Measurements from ENCODE around the gene LUZP2.

The LUZP2 gene

DNA sequence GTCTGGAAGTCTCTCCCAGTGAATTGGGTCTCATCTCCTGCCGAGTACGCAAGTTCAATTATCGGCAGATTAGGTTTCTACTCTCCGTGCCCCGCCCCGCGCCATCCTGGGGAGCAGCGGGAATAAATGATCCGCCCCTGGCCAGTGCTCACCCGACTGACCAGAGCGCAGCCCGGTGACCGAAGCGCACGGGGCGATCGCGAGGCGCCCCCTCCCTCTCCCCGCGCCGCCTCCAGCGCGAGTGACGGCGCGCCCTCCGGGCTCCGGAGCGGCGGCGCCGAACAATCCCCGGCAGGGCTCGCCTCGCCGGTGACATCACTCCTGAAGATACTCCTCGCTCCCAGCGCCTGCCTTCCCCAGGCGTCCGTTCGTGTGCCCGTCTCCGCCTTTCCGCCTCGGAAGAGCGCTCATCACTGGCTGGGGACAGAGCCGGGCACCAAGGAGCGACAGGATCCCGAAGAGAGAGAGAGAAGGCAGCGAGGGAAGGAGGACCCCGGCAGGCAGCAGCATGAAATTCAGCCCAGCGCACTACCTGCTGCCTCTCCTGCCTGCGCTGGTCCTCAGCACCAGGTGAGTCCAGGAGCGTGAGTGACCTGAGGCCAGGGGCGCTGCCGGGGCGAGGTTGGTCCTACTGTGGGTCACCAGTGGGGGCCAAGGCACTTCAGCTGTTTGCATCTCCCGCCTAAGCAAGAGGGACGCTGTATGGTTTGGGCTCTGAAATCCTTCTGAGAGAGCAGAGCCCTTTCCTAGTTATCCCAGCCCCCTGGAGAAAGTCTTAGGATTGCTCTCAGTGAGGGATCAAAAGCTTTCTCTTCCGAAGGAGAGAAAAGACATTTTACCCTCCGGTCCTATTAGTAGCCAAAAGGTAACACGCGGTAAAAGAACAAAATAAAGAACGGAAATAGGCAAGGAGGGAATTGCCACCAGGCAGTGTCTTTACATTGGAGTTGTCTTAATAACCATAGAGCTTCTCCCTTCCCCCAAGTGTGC, at the start of gene LUZP2:
LUZP2 (plus strand) TSS at position 318 of the 990 bp plus-strand sequence.
- Histone ChIP-seq H3K4me3 (ENCODE audit: low read depth, low read length) (peak within 1 kb of the TSS; percentile 80), H3K27ac (ENCODE audit: low read depth, low read length) (peak within 1 kb of the TSS; percentile 41), H3K36me3 (ENCODE audit: control insufficient read depth, insufficient read depth, low read length) (no peaks in the 10 kb centered on the region), H3K9me3 (ENCODE audit: control insufficient read depth, insufficient read depth, low read length) (no peaks in the 10 kb centered on the region), H3K27me3 (ENCODE audit: control insufficient read depth, insufficient read depth, low read length) (peaks cover 39% of the 10 kb centered on the region), H3K9ac (ENCODE audit: low read depth, low read length) (peak within 1 kb of the TSS; percentile 27), H3K4me1 (ENCODE audit: control insufficient read depth, insufficient read depth, low read length) (0 out of 2 replicates have a peak, but pooled peaks cover 4% of the 10 kb centered on the region)

DNA sequence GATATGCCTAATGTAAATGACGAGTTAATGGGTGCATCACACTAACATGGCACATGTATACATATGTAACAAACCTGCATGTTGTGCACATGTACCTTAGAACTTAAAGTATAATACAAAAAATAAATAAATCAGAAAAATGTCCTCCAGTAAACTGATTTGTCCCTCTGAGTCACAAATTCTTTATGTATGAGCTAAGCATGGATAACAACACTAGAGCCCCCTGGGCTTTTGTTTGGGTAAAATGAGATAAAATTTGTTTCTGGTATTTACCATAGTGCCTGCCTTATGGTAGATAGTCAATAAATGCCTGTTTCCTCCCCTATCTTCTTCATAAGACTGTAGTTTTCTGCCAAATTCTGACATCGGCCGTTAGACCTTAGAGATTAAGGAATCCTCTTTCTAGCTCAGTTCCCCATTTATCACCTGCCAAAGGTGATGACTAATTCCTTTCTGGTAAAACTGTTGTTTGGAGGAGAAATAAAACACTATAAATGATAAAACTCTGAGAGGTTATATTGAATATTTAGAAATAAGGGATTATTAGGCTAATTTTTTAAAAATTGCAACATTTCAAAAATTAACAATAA, 43.6 kb upstream of the LUZP2 start:
- Histone ChIP-seq H3K27ac (ENCODE audit: low read depth, low read length) (no peak overlapping the region), H3K36me3 (ENCODE audit: control insufficient read depth, insufficient read depth, low read length) (no peaks in the 10 kb centered on the region), H3K4me3 (ENCODE audit: low read depth, low read length) (no peak overlapping the region), H3K9ac (ENCODE audit: low read depth, low read length) (no peak overlapping the region), H3K27me3 (ENCODE audit: control insufficient read depth, insufficient read depth, low read length) (no peaks in the 10 kb centered on the region), H3K4me1 (ENCODE audit: control insufficient read depth, insufficient read depth, low read length) (peaks cover 22% of the 10 kb centered on the region), H3K9me3 (ENCODE audit: control insufficient read depth, insufficient read depth, low read length) (no peaks in the 10 kb centered on the region)

DNA sequence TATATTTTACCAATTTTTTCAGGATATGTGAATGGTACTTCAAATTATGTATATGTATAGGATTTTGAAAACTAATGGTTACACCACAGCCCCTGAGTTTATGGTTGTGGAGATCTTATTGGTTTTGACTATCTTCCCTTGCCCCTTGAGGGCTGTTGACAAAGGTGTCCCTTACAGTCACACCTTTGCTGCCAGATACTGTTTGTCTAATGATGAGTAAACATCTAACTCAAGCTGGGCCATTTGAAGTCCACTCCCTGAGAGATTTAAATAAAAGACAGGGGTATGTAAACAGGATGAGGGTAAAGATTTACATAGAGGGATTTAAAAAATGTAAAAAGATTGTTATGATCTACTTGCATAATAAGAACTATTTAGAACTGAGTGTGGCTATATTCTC, 38.9 kb upstream of the LUZP2 start:
- H3K27ac ChIP-seq (ENCODE audit: low read depth, low read length) = no peak overlapping the region
- H3K27me3 ChIP-seq (ENCODE audit: control insufficient read depth, insufficient read depth, low read length) = no peaks in the 10 kb centered on the region
- no peaks in the 10 kb centered on the region for H3K36me3 ChIP-seq (ENCODE audit: control insufficient read depth, insufficient read depth, low read length)
- H3K4me1 ChIP-seq (ENCODE audit: control insufficient read depth, insufficient read depth, low read length) = peaks cover 4% of the 10 kb centered on the region; the same call in 1 of the 2 replicates
- no peak overlapping the region for H3K4me3 ChIP-seq (ENCODE audit: low read depth, low read length)
- H3K9me3 ChIP-seq (ENCODE audit: control insufficient read depth, insufficient read depth, low read length) = no peaks in the 10 kb centered on the region
- no peak overlapping the region for H3K9ac ChIP-seq (ENCODE audit: low read depth, low read length)

DNA sequence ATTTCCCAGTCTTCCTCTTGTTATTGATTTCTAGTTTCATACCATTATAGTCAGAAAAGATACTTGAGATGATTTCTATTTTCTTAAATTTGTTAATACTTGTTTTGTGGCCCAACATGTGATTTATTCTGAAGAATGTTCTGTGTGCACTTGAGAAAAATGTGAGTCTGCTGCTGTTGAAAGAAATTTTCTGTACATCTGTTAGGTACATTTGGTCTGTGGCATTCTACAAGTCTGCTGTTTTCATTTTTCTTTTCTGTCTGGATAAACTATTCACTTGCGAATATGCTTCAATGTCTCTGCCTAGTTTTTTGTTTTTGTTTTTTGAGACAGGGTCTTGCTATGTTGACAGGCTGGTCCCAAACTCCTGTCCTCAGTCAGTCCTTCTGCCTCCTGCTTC, 26.4 kb upstream of the LUZP2 start:
- no peaks in the 10 kb centered on the region for H3K27me3 ChIP-seq (ENCODE audit: control insufficient read depth, insufficient read depth, low read length)
- H3K36me3 ChIP-seq (ENCODE audit: control insufficient read depth, insufficient read depth, low read length) = no peaks in the 10 kb centered on the region
- H3K27ac ChIP-seq (ENCODE audit: low read depth, low read length) = no peak overlapping the region
- H3K9ac ChIP-seq (ENCODE audit: low read depth, low read length) = no peak overlapping the region
- H3K4me1 ChIP-seq (ENCODE audit: control insufficient read depth, insufficient read depth, low read length) = no peaks in the 10 kb centered on the region
- H3K9me3 ChIP-seq (ENCODE audit: control insufficient read depth, insufficient read depth, low read length) = no peaks in the 10 kb centered on the region; the same call in 1 of the 2 replicates
- no peak overlapping the region for H3K4me3 ChIP-seq (ENCODE audit: low read depth, low read length)

DNA sequence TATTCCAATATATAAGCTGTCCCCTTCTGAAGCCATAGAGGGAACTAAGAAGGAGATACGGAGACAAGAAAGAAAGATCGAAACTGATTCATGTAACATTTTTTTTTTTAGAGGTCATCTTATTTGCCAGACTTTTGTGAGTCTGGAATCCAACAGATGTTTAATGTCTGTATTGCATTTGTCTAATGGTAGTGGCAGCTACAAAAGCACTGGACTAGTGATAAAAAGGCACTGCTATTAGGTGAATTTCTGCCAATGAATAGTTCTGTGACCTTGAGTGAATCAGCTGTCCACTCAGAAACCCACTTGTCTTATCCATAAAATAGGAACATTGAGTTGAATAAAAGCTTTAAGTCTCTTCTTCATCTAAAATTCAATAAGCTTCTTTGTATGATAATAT, 25.8 kb upstream of the LUZP2 start:
- Histone ChIP-seq H3K9me3 (ENCODE audit: control insufficient read depth, insufficient read depth, low read length) (peaks cover 6% of the 10 kb centered on the region), H3K36me3 (ENCODE audit: control insufficient read depth, insufficient read depth, low read length) (no peaks in the 10 kb centered on the region), H3K4me1 (ENCODE audit: control insufficient read depth, insufficient read depth, low read length) (no peaks in the 10 kb centered on the region), H3K9ac (ENCODE audit: low read depth, low read length) (no peak overlapping the region), H3K27me3 (ENCODE audit: control insufficient read depth, insufficient read depth, low read length) (no peaks in the 10 kb centered on the region), H3K4me3 (ENCODE audit: low read depth, low read length) (no peak overlapping the region), H3K27ac (ENCODE audit: low read depth, low read length) (no peak overlapping the region)

DNA sequence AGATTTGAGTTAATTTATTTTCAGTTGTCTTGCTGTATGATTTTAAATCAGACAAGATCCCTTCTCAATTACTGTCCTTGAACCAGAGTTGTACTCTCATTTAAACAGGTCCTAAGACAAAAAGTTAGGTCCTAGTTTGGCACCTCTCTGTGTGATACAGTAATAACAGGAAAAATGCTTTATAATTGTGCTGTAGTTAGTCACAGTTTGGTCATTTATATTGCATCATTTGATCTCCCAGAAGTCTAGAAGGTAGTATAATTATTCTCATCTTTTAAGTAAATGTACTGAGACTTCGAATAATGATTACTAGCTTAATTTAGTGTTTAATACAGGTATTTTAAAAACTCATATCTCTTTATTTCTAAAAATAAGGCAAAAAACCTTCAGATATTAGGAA, 18.1 kb upstream of the LUZP2 start:
- H3K4me3 ChIP-seq (ENCODE audit: low read depth, low read length) = no peak overlapping the region

DNA sequence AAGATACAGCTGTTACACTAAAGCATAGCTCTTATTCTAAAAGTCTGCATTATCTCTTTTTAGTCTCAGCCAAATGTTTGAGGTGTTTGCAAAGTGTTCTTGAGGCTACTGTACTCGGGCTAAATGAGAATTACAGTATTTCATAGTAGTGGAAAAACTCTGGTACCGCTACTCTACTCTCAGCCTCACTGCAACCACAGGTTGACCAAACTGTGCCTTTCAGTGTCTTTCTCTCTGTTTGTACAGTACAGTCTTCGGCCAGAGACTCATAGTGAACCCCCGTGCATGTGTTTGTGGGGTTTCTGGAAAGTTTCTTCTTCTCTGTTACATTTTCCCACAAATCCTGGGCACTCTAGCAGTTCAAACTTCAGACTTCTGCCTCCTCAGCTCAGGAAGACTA, 7.4 kb upstream of the LUZP2 start:
- no peak overlapping the region for H3K9ac ChIP-seq (ENCODE audit: low read depth, low read length)
- no peak overlapping the region for H3K4me3 ChIP-seq (ENCODE audit: low read depth, low read length)
- H3K4me1 ChIP-seq (ENCODE audit: control insufficient read depth, insufficient read depth, low read length) = no peaks in the 10 kb centered on the region
- H3K27ac ChIP-seq (ENCODE audit: low read depth, low read length) = no peak overlapping the region
- H3K36me3 ChIP-seq (ENCODE audit: control insufficient read depth, insufficient read depth, low read length) = no peaks in the 10 kb centered on the region
- no peaks in the 10 kb centered on the region for H3K27me3 ChIP-seq (ENCODE audit: control insufficient read depth, insufficient read depth, low read length)
- H3K9me3 ChIP-seq (ENCODE audit: control insufficient read depth, insufficient read depth, low read length) = no peaks in the 10 kb centered on the region

More for the DNA sequence above, 18.1 kb upstream of the LUZP2 start:
- Histone ChIP-seq H3K4me1 (ENCODE audit: control insufficient read depth, insufficient read depth, low read length) (no peaks in the 10 kb centered on the region), H3K27ac (ENCODE audit: low read depth, low read length) (no peak overlapping the region), H3K9me3 (ENCODE audit: control insufficient read depth, insufficient read depth, low read length) (peaks cover 8% of the 10 kb centered on the region), H3K36me3 (ENCODE audit: control insufficient read depth, insufficient read depth, low read length) (no peaks in the 10 kb centered on the region), H3K27me3 (ENCODE audit: control insufficient read depth, insufficient read depth, low read length) (no peaks in the 10 kb centered on the region), H3K9ac (ENCODE audit: low read depth, low read length) (no peak overlapping the region)

DNA sequence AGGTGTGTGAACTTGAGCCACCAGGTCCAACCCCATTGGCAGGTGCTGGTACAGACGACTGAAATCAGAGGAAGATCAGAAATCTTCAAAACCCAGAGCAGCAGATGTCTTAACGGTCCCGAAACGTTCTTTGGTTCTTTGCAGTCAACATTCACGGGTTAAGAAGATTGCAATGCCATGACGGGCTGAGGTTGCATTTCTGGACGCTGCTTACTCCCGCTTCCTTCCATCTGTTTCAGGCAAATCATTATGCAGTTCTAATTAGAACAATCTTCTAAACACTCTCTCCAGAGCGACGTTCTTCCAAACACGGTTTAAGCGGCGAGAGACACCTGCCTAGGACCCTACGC, 492 bp upstream of the LUZP2 start:
- peak overlapping the region; percentile 80 for H3K4me3 ChIP-seq (ENCODE audit: low read depth, low read length)
- no peak overlapping the region for H3K27ac ChIP-seq (ENCODE audit: low read depth, low read length)
- 0 out of 2 replicates have a peak, but pooled peaks cover 4% of the 10 kb centered on the region for H3K4me1 ChIP-seq (ENCODE audit: control insufficient read depth, insufficient read depth, low read length)
- no peaks in the 10 kb centered on the region for H3K36me3 ChIP-seq (ENCODE audit: control insufficient read depth, insufficient read depth, low read length)
- peak overlapping the region; percentile 27 for H3K9ac ChIP-seq (ENCODE audit: low read depth, low read length)
- peaks cover 39% of the 10 kb centered on the region for H3K27me3 ChIP-seq (ENCODE audit: control insufficient read depth, insufficient read depth, low read length)
- H3K9me3 ChIP-seq (ENCODE audit: control insufficient read depth, insufficient read depth, low read length) = no peaks in the 10 kb centered on the region

DNA sequence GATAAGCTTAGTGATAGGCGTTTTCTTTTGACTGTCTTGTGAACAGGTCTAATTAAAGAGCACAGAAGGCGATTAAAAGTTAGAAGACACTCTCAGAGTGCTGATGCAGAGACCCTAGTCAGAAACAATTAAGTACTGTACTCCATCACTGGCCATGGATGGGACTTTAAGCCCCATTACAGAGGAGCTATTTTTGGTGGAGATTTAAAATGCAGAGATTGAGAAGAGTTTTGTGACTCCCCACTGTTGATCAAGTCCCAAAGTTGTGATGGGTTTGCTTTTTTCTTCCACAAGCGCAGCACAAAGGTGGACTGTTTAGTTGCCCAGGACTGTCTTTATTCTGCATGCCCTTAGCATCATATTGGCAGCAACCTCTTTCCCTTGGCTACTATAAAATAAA, 978 bp downstream of the LUZP2 start:
- Histone ChIP-seq H3K9me3 (ENCODE audit: control insufficient read depth, insufficient read depth, low read length) (no peaks in the 10 kb centered on the region), H3K36me3 (ENCODE audit: control insufficient read depth, insufficient read depth, low read length) (no peaks in the 10 kb centered on the region), H3K27me3 (ENCODE audit: control insufficient read depth, insufficient read depth, low read length) (peaks cover 39% of the 10 kb centered on the region), H3K4me3 (ENCODE audit: low read depth, low read length) (peak overlapping the region; percentile 80), H3K27ac (ENCODE audit: low read depth, low read length) (no peak overlapping the region), H3K9ac (ENCODE audit: low read depth, low read length) (no peak overlapping the region), H3K4me1 (ENCODE audit: control insufficient read depth, insufficient read depth, low read length) (0 out of 2 replicates have a peak, but pooled peaks cover 4% of the 10 kb centered on the region)

DNA sequence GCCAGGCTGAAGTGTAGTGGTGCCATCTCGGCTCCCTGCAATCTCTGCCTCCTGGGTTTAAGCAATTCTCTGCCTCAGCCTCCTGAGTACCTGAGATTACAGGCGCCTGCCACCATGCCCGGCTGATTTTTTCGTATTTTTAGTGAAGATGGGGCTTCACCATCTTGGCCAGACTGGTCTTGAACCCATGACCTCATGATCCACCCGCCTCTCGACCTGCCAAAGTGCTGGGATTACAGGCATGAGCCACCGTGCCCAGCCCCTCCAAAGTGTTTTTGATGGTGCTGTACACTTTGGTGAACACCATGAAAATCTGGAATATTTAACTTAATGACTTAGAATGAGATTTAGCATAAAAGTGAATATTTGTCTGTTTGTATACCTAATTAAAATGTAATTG, 5.6 kb downstream of the LUZP2 start:
- Histone ChIP-seq H3K9me3 (ENCODE audit: control insufficient read depth, insufficient read depth, low read length) (no peaks in the 10 kb centered on the region), H3K4me1 (ENCODE audit: control insufficient read depth, insufficient read depth, low read length) (0 out of 2 replicates have a peak, but pooled peaks cover 4% of the 10 kb centered on the region), H3K36me3 (ENCODE audit: control insufficient read depth, insufficient read depth, low read length) (no peaks in the 10 kb centered on the region), H3K9ac (ENCODE audit: low read depth, low read length) (no peak overlapping the region), H3K4me3 (ENCODE audit: low read depth, low read length) (no peak overlapping the region), H3K27ac (ENCODE audit: low read depth, low read length) (no peak overlapping the region), H3K27me3 (ENCODE audit: control insufficient read depth, insufficient read depth, low read length) (peaks cover 13% of the 10 kb centered on the region)

DNA sequence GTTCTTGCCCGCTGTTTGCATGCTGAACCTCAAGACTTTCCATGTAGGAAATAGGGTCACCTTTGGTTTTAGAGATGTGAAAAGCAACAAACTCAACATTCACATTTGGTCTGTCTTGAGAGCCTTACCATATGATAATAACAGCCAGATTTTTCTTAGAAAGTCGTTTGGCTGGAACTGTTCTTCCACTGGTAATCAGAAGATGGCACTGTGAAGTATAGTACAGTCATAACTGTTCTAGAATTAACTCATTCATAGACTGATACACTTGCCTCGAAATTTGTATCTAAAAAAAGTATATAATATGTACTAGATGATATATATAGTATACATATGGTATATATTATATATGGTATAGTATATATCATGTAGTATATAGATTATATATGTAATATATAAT, 12.3 kb downstream of the LUZP2 start:
- H3K9me3 ChIP-seq (ENCODE audit: control insufficient read depth, insufficient read depth, low read length) = no peaks in the 10 kb centered on the region
- no peak overlapping the region for H3K4me3 ChIP-seq (ENCODE audit: low read depth, low read length)
- H3K9ac ChIP-seq (ENCODE audit: low read depth, low read length) = no peak overlapping the region
- no peak overlapping the region for H3K27ac ChIP-seq (ENCODE audit: low read depth, low read length)
- no peaks in the 10 kb centered on the region for H3K27me3 ChIP-seq (ENCODE audit: control insufficient read depth, insufficient read depth, low read length)
- H3K4me1 ChIP-seq (ENCODE audit: control insufficient read depth, insufficient read depth, low read length) = peaks cover 9% of the 10 kb centered on the region
- no peaks in the 10 kb centered on the region for H3K36me3 ChIP-seq (ENCODE audit: control insufficient read depth, insufficient read depth, low read length)
